ENCODE results near the gene FLT1.
A peak's percentile ranks its signal among the peaks of the same experiment; 100 is the strongest.

Gene FLT1

GRCh38 chr13:28271056-28271840 lies 223.7 kb downstream of the FLT1 start:
- TF ChIP-seq CTCF (IDR thresholded peaks at IDR 0.05; ENCODE audit: insufficient read depth, low read depth, low read length, missing control alignments) = no peak
- peak; percentile 49 for DNase-seq (ENCODE audit: low read depth)
- no peak overlapping the region for H3K4me3 ChIP-seq (ENCODE audit: low read length)

GRCh38 chr13:28268800-28269223 lies 226.1 kb downstream of the FLT1 start:
- no peak overlapping the region for H3K4me3 ChIP-seq (ENCODE audit: low read length)
- TF ChIP-seq CTCF (IDR thresholded peaks at IDR 0.05; ENCODE audit: insufficient read depth, low read depth, low read length, missing control alignments) = no peak
- no peak for DNase-seq (ENCODE audit: low read depth)

- TF ChIP-seq CTCF (IDR thresholded peaks at IDR 0.05; ENCODE audit: insufficient read depth, low read depth, low read length, missing control alignments) = no peak
- DNase-seq (ENCODE audit: low read depth) = no peak
- no peak overlapping the region for H3K4me3 ChIP-seq (ENCODE audit: low read length)
Measured at GRCh38 chr13:28267497-28267896, 227.4 kb downstream of the FLT1 start.

GRCh38 chr13:28258417-28258816 lies 236.5 kb downstream of the FLT1 start:
- no peak for DNase-seq (ENCODE audit: low read depth)
- no peak overlapping the region for H3K4me3 ChIP-seq (ENCODE audit: low read length)
- no peak for TF ChIP-seq CTCF (IDR thresholded peaks at IDR 0.05; ENCODE audit: insufficient read depth, low read depth, low read length, missing control alignments)

GRCh38 chr13:28257305-28257704 lies 237.6 kb downstream of the FLT1 start:
- no peak for TF ChIP-seq CTCF (IDR thresholded peaks at IDR 0.05; ENCODE audit: insufficient read depth, low read depth, low read length, missing control alignments)
- no peak overlapping the region for H3K4me3 ChIP-seq (ENCODE audit: low read length)
- DNase-seq (ENCODE audit: low read depth) = no peak

GRCh38 chr13:28252547-28252946 lies 242.4 kb downstream of the FLT1 start:
- no peak for DNase-seq (ENCODE audit: low read depth)
- TF ChIP-seq CTCF (IDR thresholded peaks at IDR 0.05; ENCODE audit: insufficient read depth, low read depth, low read length, missing control alignments) = no peak
- H3K4me3 ChIP-seq (ENCODE audit: low read length) = no peak overlapping the region

GRCh38 chr13:28251466-28251865 lies 243.5 kb downstream of the FLT1 start:
- H3K4me3 ChIP-seq (ENCODE audit: low read length) = no peak overlapping the region
- no peak for TF ChIP-seq CTCF (IDR thresholded peaks at IDR 0.05; ENCODE audit: insufficient read depth, low read depth, low read length, missing control alignments)
- DNase-seq (ENCODE audit: low read depth) = no peak

All from epithelial cell of esophagus (primary cell).